Spleen (tissue), 11 donors: ENCODE data around the gene LRMDA. TPM values are rescaled to one million over a fixed set of nuclear protein-coding genes. Genes with fewer than 3 reads are reported as not detected.

Experiments
- DNase-seq: peaks from one replicate; pipeline ENCODE4 v3.0.0-alpha.2; 2020
- H3K27ac ChIP-seq, 8 donors: fragments of 200-600 bp; sonication (generic) in 7 of 8; 1 replicate in 4 of 8; 2 replicates in 4 of 8; pipeline versions ENCODE4 v1.5.0 to v1.8.0; 2016 to 2021; ENCODE audit warnings: inconsistent platforms in 4 of 8, mild to moderate bottlenecking in 4 of 8, moderate library complexity in 1 of 8
- H3K27me3 ChIP-seq, 7 donors: fragments of 200-600 bp; sonication (generic) in 6 of 7; replicated peaks in 1 of 7; 1 replicate in 4 of 7; 2 replicates in 3 of 7; pipeline versions ENCODE4 v1.5.0 to v1.8.0; 2016 to 2021; ENCODE audit warnings: inconsistent platforms in 3 of 7, mild to moderate bottlenecking in 1 of 7
- H3K36me3 ChIP-seq, 6 donors: fragments of 200-600 bp; sonication (generic) in 5 of 6; 1 replicate in 4 of 6; 2 replicates in 2 of 6; pipeline versions ENCODE4 v1.5.0 to v1.8.0; 2016 to 2021; ENCODE audit warnings: inconsistent platforms in 2 of 6
- H3K4me1 ChIP-seq, 6 donors: fragments of 200-600 bp; sonication (generic) in 5 of 6; 1 replicate in 3 of 6; 2 replicates in 3 of 6; pipeline versions ENCODE4 v1.5.0 to v1.8.0; 2016 to 2021; ENCODE audit warnings: inconsistent platforms in 3 of 6
- H3K4me3 ChIP-seq, 8 donors: fragments of 200-600 bp; sonication (generic) in 7 of 8; 1 replicate in 4 of 8; 2 replicates in 4 of 8; pipeline versions ENCODE4 v1.5.0 to v1.8.0; 2016 to 2021; ENCODE audit warnings: inconsistent platforms in 4 of 8, mild to moderate bottlenecking in 4 of 8, moderate library complexity in 2 of 8
- H3K9me3 ChIP-seq, 8 donors: fragments of 200-600 bp; sonication (generic) in 7 of 8; 1 replicate in 4 of 8; 2 replicates in 4 of 8; pipeline versions ENCODE4 v1.5.0 to v1.8.0; 2016 to 2021; ENCODE audit warnings: inconsistent platforms in 4 of 8
- POLR2A ChIP-seq, 3 donors: fragments of 450-650 bp; IDR thresholded peaks; one replicate each; pipeline ENCODE4 v1.5.1; 2017; ENCODE audit warnings: antibody characterized with exemption in 3 of 3, mild to moderate bottlenecking in 1 of 3
- POLR2AphosphoS5 ChIP-seq, 3 donors: sonication (generic); formaldehyde crosslinking; IDR thresholded peaks; one replicate each; pipeline ENCODE4 v1.5.1; 2017; ENCODE audit warnings: antibody characterized with exemption in 3 of 3
- WGBS, 5 donors: extraction: QIAGEN DNeasy Blood & Tissue Kit in 3 of 5; methylation state at CpG; one replicate each; pipeline versions ENCODE4 v1.1.5 to v1.1.7; 2013 to 2018; 5-methylcytosine and 5-hydroxymethylcytosine counted together
- intact Hi-C: fragments of 100-400 bp; cut with DNase I; formaldehyde crosslinking; loops from one replicate; pipeline ENCODE4 v1.15.0; 2023; ENCODE audit warnings: low total_unique reads
- polyA plus RNA-seq, 3 donors: library from polyadenylated mRNA; stranded (reverse); fragments of 200-250 nt; gene quantifications; one replicate each; pipeline ENCODE4 v1.2.1, GENCODE V29; 2013
- total RNA-seq, 7 donors: library from RNA; depleted of rRNA in 3 of 7; stranded (reverse); fragments of >200 nt in 3 of 7; fragmentation: NEBNext Ultra II Directional in 4 of 7; extraction: Animal tissue kit (Norgen Biotek cat#: 25700) in 4 of 7; gene quantifications; one replicate each; pipeline versions ENCODE4 v1.1.0 to v1.2.1, GENCODE V29; 2016 to 2021
- TF ChIP-seq, protein P1 (sequence below), 11 experiments: fragments of 200-600 bp in 7 of 11; fragments of 450-650 bp in 4 of 11; sonication (generic) in 4 of 11; IDR thresholded peaks in 8 of 11; conservative IDR thresholded peaks in 3 of 11; 1 replicate in 7 of 11; 2 replicates in 4 of 11; pipeline versions ENCODE4 v1.4.0 to v1.8.0; 2016 to 2021; ENCODE audit warnings: antibody characterized with exemption in 11 of 11, inconsistent platforms in 4 of 11, mild to moderate bottlenecking in 1 of 11
- donor health status: healthy with polysubstance abuse.
- donor health status: DM: no; HTN: no; CAD: no; lungs with moderate emphysema.
- donor health status: DM: no; HTN: no; CAD: no.
- donor health status: Bipolar disorder and iron deficiency.
- donor health status: healthy.
- donor health status: DM: no; HTN: no; CAD: no.
- donor health status: DM: yes; HTN: yes; CAD: no.

Gene LRMDA
- total and polyA plus RNA-seq, 10 donors, result 7.3 to 46.6 (median 28.2) TPM

GRCh38 chr10:75499556-75500160 is 68.2 kb downstream of the LRMDA start:
- intact Hi-C loops, result no loop called here
- H3K4me1 ChIP-seq, result peaks cover 0 to 11% (median 0%) of the 10 kb centered on the region in 6 donors
- TF ChIP-seq POLR2A (IDR thresholded peaks at IDR 0.05), result no peak
- no peak for TF ChIP-seq POLR2AphosphoS5 (IDR thresholded peaks at IDR 0.05)
- TF ChIP-seq, protein P1, sequence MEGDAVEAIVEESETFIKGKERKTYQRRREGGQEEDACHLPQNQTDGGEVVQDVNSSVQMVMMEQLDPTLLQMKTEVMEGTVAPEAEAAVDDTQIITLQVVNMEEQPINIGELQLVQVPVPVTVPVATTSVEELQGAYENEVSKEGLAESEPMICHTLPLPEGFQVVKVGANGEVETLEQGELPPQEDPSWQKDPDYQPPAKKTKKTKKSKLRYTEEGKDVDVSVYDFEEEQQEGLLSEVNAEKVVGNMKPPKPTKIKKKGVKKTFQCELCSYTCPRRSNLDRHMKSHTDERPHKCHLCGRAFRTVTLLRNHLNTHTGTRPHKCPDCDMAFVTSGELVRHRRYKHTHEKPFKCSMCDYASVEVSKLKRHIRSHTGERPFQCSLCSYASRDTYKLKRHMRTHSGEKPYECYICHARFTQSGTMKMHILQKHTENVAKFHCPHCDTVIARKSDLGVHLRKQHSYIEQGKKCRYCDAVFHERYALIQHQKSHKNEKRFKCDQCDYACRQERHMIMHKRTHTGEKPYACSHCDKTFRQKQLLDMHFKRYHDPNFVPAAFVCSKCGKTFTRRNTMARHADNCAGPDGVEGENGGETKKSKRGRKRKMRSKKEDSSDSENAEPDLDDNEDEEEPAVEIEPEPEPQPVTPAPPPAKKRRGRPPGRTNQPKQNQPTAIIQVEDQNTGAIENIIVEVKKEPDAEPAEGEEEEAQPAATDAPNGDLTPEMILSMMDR (IDR thresholded peaks at IDR 0.05 in 8 of 11, conservative IDR thresholded peaks at IDR 0.05 in 3 of 11), result no peak
- H3K4me3 ChIP-seq, result no peak overlapping the region
- DNase-seq, result no peak
- H3K36me3 ChIP-seq, result no peaks in the 10 kb centered on the region
- H3K27ac ChIP-seq, result no peak overlapping the region
- no peaks in the 10 kb centered on the region for H3K9me3 ChIP-seq
- WGBS, 5 donors, result 55 to 67% (median 63%) methylated on average over 4 of the region's 4 CpGs
- H3K27me3 ChIP-seq, result no peaks in the 10 kb centered on the region

DNA sequence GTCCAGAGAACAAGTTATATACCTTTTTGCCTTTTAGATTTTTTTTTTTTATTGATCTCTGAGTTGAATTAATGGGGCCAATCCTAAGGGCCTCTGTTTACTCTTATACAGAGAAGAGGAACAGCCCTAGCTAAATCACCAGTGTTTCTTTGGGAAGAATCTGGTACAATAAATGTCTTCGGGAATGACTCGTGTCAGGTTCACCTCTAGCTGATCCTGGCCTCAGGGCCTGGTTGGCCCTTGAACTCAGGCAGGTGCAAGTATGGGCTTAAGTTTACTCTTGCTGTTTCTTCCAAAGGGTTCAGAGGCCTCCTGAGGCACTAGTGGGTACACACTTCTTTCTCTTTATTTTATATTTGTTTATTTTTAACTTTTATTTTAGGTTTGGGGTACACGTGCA is 71.0 kb downstream of the LRMDA start:
- no peak for DNase-seq
- no peak overlapping the region for H3K4me3 ChIP-seq
- no peaks in the 10 kb centered on the region for H3K27me3 ChIP-seq
- TF ChIP-seq, protein P1 (IDR thresholded peaks at IDR 0.05 in 8 of 11, conservative IDR thresholded peaks at IDR 0.05 in 3 of 11), result no peak
- TF ChIP-seq POLR2A (IDR thresholded peaks at IDR 0.05) (no peak), POLR2AphosphoS5 (IDR thresholded peaks at IDR 0.05) (no peak)
- intact Hi-C loops, result no loop called here
- H3K4me1 ChIP-seq, result peaks cover 0 to 24% (median 0%) of the 10 kb centered on the region in 6 donors
- no peaks in the 10 kb centered on the region for H3K9me3 ChIP-seq
- WGBS, 5 donors, result 86 to 95% (median 91%) methylated on average over 3 of the region's 3 CpGs
- no peaks in the 10 kb centered on the region for H3K36me3 ChIP-seq
- H3K27ac ChIP-seq, result no peak overlapping the region

DNA sequence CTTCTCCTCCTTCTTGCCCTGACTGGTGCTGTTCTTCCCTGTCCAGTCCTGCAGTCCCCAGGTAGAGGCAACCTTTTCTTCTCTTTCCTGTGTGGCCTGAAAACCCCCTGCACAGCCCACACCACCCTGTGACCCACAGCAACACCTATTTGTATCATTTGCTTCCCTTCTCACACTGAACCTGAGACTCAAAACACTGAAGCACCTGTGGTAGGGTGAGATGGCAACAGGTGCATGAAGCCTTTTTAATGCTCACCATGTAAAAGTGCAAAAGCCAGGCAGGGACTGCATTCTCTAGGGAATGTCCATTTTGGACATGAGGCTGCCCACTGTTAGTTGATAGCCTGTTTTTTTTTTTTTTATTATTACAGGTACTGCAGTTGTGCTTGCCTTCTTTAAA is 71.4 kb downstream of the LRMDA start:
- no peak for DNase-seq
- Histone ChIP-seq H3K4me1 (peaks cover 0 to 24% (median 0%) of the 10 kb centered on the region in 6 donors), H3K27ac (no peak overlapping the region), H3K9me3 (no peaks in the 10 kb centered on the region), H3K36me3 (no peaks in the 10 kb centered on the region), H3K4me3 (no peak overlapping the region), H3K27me3 (no peaks in the 10 kb centered on the region)
- intact Hi-C loops, result no loop called here
- no peak for TF ChIP-seq POLR2A (IDR thresholded peaks at IDR 0.05)
- TF ChIP-seq POLR2AphosphoS5 (IDR thresholded peaks at IDR 0.05), result no peak
- TF ChIP-seq, protein P1 (IDR thresholded peaks at IDR 0.05 in 8 of 11, conservative IDR thresholded peaks at IDR 0.05 in 3 of 11), result no peak

GRCh38 chr10:75505293-75505692 is 73.9 kb downstream of the LRMDA start:
- intact Hi-C loops, result no loop called here
- peaks cover 0 to 24% (median 0%) of the 10 kb centered on the region in 6 donors for H3K4me1 ChIP-seq
- no peak for TF ChIP-seq POLR2A (IDR thresholded peaks at IDR 0.05)
- TF ChIP-seq, protein P1 (IDR thresholded peaks at IDR 0.05 in 8 of 11, conservative IDR thresholded peaks at IDR 0.05 in 3 of 11), result no peak
- no peak for TF ChIP-seq POLR2AphosphoS5 (IDR thresholded peaks at IDR 0.05)
- no peaks in the 10 kb centered on the region for H3K36me3 ChIP-seq
- no peak overlapping the region for H3K4me3 ChIP-seq
- DNase-seq, result no peak
- H3K9me3 ChIP-seq, result no peaks in the 10 kb centered on the region
- H3K27me3 ChIP-seq, result no peaks in the 10 kb centered on the region
- 52 to 76% (median 63%) methylated on average over 1 of the region's 1 CpG for WGBS, 5 donors
- no peak overlapping the region for H3K27ac ChIP-seq
